NCI-H345 treated with DMSO at 0.1 percent for 48 hours (cell line): ENCODE data around the gene FTO.
A peak's percentile ranks its signal among the peaks of the same experiment; 100 is the strongest.

ENCODE experiments used
- DNase-seq: peaks from one replicate; lab custom pipeline; 2025; ENCODE audit not compliant: unreplicated experiment; lab: John Stamatoyannopoulos, UW

The FTO gene

DNA sequence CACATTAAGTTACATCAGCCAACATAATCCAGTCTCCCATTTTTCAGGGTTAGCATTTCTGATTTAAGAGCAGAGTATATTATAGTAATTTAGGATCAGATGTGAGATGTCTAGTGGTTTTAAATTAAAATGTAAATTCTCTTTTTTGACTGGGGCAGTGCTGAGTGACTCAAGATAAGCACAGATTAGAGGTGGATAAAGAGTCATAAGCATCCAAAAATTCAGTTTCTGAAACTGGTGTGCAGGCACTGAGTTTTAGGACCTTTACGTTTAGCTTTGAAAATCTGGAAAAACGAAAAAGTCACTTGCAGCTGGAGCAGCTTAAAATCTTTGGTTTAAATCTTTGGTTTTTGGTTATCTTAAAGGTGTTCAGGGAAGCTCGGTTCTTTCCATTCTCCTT, 190.7 kb downstream of the FTO start:
- DNase-seq = no peak

GRCh38 chr16:53895433-53895832, 191.5 kb downstream of the FTO start:
- no peak for DNase-seq

GRCh38 chr16:53895851-53896250, 191.9 kb downstream of the FTO start:
- DNase-seq = no peak

DNA sequence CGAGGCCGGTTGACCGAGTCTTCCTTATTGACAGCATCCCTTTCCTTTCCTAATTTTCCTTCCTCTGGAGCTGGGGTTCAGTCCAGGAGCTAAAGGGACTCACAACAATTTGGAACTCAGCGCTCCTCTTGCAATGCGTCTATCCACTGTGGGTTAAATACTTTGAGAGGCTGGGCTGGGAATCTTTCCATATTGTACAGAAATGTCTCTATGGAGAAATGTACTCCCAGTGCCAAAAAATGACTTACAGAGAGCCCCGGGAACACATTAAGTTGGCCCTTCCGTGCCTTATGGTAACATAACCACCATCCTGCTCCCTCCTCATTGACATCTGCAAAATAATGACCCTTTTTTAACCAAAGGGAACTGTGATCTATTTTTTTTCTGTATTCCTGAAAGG, 192.8 kb downstream of the FTO start:
- no peak for DNase-seq

- DNase-seq = no peak
Measured at GRCh38 chr16:53898993-53899392, 195.0 kb downstream of the FTO start.

- DNase-seq = no peak
Measured at GRCh38 chr16:53899431-53899830, 195.5 kb downstream of the FTO start.

DNA sequence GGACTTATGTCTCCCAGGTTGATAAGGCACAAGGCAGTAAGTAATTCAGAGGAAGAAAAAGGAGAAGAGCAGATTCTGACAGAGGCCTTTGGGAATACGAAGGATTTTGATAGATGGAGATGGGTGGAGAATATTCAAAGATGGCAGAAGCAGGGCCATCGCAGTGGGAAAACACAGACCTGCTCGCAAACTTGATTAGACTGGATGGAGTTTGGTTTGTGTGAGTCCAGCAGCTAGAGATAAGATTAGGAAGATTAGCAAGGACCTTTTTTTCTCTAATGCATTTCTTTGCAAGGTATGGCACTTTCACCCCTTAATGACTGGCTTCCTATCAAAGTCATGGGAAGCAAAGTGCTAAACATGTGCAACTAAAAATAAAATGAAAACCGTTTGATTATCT, 196.7 kb downstream of the FTO start:
- DNase-seq = no peak

DNA sequence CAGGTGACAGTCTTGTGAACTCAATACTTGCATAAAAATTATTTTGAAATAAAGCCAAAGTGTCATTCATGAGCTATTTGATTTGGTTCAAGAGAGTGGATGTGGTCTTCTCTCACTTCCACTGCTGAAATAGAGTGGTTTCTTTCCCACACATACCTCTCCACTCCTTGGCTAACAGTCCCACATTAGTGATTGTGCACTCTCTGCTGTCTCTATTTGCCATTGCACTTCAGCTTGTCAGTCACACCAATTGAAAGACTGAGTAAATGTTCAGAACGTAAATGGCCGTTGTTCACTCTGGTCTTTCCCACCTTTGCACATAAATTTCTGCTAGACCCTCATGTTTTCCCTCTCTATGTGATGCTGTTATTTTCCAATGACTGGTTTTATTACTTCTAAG, 197.5 kb downstream of the FTO start:
- DNase-seq = no peak

- DNase-seq = no peak
Measured at GRCh38 chr16:53904533-53904932, 200.6 kb downstream of the FTO start.

GRCh38 chr16:53905028-53905427, 201.1 kb downstream of the FTO start:
- no peak for DNase-seq

DNA sequence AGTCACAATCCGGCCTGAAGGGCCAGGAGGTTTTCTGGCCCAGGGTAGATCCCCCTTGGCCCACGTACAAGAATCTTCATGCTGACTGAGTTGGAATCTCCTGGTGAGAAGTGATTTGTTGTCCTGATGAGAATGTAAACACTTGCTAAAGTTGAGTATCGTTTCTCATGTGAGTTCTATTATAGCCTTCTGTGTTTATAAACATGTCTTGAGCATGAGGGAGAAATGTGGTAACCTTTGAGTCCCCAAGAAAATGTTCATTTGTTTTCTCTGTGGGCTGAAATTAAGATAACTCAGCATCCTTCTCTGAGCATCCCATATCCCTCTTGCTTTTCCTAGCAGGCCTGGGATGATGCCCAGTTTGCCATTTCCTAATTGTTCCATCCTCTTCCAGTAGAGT, 204.8 kb downstream of the FTO start:
- DNase-seq = no peak

- DNase-seq = no peak
Measured at GRCh38 chr16:53910990-53911389, 207.0 kb downstream of the FTO start.

- no peak for DNase-seq
Measured at GRCh38 chr16:53911513-53911912, 207.6 kb downstream of the FTO start.

- peak; percentile 30 for DNase-seq
Measured at GRCh38 chr16:53912155-53912554, 208.2 kb downstream of the FTO start.

DNA sequence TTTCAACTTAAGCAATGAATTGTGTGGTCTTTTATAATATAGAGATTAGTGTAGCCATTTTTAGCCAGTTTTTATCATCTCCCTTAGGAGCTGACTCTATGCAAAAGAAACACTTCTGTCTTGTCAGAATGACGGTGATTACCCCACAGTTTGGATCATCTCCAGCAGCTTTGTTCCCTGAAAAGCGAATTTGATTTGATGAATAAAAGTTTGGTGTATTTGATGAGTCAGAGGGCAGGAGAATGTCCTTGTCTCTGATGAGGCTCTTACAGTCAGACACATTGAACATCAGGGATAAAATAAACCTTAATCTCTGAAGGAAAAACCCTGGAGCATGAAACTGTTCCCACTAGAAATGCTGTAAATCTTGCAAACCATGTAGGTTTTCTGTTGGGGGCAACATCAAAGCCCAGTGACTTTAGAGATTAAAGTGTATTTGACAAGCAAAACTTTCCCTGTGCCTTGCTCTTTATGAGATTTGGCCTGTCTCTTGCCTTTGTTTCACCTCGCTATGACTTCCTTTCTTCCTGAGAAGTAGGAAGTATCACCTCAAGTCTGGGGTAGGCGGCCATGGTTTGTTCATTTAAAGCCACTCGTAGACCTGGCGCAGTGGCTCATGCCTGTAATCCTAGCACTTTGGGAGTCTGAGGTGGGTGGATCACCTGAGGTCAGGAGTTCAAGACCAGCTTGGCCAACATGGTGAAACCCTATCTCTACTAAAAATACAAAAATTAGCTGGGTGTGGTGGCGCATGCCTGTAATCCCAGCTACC, 209.3 kb downstream of the FTO start:
- peak; percentile 1 for DNase-seq

DNA sequence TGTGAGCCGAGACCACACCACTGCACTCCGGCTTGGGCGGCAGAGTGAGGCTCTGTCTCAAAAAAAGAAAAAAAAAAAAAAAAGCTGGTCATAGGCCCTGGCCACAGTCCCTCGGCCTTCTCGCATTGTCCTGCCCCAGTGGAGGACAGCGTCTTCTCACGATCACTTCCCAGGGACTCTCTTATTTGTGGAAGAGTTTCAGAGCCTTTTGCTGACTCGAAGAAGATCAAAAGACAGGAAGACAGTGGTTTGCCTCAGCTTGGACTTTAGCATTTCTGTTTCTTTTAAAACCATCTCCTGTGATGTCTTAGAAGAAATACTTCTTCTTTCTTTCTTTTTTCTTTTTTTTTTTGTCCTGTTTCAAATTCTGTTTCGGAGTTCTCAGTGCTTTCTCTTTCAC, 210.0 kb downstream of the FTO start:
- no peak for DNase-seq

- DNase-seq = no peak
Measured at GRCh38 chr16:53914736-53915135, 210.8 kb downstream of the FTO start.

GRCh38 chr16:53915452-53916160, 211.7 kb downstream of the FTO start:
- no peak for DNase-seq

DNA sequence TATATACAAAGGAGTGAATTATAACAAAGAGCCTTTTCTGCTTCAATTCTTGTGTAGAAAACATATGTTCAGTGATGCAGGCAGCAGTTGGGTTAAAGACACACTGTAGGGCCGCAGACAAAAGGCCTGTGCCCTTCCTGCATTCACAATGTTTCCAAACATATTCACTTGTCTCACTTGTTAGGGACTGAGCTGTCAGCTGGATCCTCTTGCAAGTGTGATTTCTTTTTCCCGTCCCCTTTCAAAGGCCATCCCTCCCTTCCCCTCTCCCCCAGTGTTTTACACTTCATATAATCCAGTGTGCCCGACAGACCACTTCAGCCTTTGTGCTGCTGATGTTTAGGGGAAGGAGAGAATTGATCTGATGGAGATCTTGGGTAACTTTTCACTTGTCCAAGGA, 217.0 kb downstream of the FTO start:
- no peak for DNase-seq

DNA sequence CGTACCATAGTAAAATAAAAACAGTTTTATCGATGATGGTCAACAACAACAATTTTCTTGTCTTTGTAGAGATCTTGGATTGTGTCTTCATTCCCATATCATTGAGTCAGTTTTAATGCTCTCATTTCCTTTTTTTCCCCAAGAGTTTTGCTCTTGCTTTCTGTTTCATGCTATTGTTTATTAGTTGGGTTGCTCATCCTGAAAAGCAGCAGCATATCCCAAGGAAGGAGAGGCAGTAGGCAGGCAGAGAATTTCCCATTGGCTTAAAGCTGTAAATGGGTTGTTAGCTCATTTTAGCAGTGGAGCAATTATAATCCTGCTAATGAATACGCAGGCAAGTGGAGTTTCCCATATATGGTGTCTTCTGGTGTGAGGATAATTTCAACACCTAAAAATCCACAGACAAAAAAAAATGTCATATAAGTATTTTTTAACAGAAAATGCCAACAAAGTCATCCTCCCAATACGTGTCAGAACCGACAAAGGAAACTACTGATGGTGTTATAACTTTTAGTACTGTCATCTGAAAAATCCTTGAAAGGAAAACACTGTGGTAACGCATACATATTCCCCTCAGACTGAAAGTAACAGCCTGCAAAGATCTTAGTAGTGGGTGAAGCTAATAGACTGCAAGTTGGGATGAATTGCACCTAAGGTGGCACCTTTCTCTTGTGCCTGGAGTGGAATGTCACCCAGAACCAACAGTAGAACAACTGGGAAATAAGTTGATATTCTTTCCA, 218.3 kb downstream of the FTO start:
- no peak for DNase-seq

GRCh38 chr16:53922807-53923571, 219.0 kb downstream of the FTO start:
- DNase-seq = peak; percentile 31
